Stimulated activated CD8-positive, alpha-beta memory T cell treated with anti-CD3 and anti-CD28 coated beads, Interleukin-12 subunit alpha, Interleukin-12 subunit beta, amount 100 ng/mL, for 24 hours (primary cell): ENCODE data around the gene TMEM208.

Experiments used
- DNase-seq: peaks from one replicate; pipeline ENCODE4 v3.0.0-alpha.2; 2020; ENCODE audit errors: extremely low read depth

TMEM208 gene

DNA sequence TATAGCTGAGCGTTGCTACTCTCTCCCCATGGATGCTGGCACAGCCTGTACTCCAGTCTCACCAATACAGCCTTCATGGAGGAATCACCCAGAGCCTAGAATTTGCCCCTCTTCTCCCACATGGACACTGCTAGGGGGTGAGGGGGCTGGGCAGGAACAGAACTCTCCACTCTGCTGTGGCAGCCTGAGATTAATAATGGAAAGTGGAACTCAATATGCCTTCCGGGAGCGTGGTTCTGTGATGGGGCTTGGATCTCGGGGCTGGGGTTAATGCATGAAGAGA, 23.1 kb downstream of the TMEM208 start:
- DNase-seq = no peak

DNA sequence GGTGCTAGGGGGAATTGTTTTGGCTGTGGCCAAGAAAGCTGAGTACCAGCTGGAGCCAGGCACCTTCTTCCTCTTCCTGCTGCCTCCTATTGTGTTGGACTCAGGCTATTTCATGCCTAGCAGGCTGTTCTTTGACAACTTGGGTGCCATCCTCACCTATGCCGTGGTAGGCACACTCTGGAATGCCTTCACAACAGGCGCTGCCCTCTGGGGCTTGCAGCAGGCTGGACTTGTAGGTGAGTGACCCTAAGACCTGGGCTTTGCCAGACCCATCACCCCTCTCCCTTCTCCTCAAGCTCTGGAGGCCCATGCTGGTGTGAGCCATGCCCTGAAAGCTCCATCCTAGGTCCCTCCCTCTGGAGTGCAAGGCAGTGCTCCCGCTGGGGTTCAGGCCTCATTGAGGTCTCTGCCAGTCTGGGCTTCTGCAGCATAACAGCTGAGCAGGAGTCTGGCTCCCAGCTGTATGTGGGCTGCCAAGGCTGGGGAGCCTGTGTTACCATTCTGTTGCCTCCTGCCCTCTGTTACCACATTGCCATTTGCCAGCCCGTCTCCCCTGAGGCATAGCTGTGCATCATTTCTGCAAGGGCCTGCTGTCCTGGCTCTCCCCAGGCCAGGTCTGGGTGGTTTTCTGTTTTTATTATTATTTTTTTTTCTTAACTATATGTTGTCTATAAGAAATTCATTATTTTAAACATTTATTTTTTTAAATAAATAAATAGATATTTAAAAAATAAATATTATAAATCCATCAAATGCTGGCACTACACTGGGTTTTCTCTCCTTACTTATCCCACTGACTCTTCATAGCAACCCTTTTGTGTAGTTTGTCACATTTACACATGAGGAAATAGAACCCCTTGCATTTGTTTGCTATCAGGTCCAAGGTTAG, 25.9 kb downstream of the TMEM208 start:
- DNase-seq = no peak

DNA sequence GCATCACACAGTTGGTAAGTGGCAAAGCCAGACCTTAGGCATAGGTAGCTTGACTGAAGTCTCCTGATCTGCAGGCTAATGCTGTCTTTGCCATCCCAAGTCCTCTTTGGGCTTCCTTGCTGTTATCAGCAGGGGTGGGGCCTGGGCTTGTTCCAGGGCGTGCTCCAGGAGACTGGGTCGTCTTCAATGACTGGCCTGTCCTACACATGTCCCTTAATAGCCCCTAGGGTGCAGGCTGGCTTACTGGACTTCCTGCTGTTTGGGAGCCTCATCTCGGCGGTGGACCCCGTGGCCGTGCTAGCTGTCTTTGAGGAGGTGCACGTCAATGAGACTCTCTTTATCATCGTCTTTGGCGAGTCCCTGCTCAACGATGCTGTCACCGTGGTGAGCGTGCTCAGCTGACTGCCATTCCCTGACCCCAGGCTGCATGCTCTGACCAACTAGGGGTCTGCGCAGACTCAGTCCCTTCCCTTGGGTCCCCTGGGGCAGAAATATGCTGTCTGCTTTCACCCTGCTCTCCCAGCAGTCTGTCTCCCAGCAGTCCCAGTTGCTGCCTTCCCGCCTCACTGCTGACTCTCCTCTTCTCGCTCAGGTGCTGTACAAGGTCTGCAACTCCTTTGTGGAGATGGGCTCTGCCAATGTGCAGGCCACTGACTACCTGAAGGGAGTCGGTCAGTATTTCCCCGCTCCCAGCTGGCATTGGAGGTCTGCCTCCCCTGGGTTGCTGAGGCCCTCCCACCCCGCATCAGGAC, 28.0 kb downstream of the TMEM208 start:
- no peak for DNase-seq

DNA sequence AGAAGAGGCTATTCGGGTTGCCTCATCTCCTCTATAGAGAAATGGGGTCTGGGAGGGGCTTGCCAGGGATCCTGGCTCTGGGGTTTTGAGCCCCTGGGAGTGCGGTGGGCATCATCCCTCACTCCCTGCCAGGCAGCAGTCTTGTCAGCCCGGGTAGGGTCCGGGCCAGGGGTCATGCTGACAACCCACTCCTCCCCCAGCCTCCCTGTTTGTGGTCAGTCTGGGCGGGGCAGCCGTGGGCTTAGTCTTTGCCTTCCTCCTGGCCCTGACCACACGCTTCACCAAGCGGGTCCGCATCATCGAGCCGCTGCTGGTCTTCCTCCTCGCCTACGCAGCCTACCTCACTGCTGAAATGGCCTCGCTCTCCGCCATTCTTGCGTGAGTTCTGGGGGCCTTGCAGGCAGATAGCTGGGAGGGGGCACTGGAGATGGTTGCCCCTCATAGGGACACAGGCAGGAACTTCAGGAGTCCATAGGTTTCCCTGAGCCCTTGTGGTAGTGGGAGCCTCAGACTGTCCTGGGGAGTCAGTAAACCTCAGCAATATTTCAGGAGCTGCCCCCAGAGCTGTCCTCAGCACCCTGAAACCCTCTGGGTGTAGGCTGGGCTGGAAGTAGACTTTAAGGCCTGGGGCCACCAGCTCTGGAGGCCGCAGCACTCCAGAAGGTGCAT, 28.8 kb downstream of the TMEM208 start:
- DNase-seq = no peak

DNA sequence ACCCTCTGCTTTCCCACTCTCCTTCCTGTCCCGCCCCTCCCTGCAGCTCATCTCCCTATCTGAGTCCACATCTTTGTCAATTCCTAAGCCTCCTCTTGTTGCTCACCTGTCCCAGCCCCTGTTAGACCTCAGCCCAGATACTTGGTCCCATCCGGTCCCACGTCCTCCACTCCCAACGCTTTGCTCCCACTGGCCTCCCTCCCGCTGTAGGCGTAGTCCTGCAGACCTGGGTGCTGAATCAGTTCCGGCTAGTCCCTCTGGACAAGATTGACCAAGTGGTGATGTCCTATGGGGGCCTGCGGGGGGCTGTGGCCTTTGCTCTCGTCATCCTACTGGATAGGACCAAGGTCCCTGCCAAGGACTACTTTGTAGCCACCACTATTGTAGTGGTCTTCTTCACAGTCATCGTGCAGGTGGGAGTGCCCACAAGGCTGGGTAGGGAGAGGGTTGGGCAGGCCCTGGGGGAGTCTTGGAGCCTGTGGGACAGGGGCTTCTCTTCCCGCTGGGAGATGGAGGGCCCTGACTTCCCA, 29.8 kb downstream of the TMEM208 start:
- no peak for DNase-seq

DNA sequence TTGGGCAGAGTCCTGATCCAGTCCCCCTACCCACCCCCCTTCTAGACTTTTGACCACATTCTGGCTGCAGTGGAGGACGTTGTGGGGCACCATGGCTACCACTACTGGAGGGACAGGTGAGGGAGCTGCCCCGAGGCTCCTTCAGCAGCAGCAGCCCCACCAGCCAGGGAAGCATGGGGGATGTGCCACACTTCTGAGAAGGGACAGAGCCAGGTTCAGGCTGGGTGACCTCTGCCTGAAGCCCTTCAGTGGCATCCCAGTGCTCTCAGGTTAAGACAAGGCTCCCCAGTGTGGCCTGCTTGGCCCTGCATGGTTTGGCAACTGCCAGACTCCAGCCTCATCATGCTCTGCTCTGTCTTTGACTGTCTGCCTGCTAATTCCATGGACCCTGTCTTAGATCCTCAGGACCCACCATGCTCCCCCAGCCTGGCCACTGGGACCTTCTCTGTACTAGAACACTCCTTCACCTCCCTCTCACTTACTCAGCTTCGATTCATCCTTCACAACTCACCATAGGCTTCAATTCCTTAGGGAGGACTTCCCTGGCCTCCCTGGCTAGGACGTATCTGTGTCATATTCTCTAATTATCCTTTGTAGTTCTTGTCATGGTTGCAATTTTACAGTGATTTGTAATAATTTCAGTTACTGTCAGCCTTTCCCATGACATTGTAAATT, 30.7 kb downstream of the TMEM208 start:
- DNase-seq = no peak

DNA sequence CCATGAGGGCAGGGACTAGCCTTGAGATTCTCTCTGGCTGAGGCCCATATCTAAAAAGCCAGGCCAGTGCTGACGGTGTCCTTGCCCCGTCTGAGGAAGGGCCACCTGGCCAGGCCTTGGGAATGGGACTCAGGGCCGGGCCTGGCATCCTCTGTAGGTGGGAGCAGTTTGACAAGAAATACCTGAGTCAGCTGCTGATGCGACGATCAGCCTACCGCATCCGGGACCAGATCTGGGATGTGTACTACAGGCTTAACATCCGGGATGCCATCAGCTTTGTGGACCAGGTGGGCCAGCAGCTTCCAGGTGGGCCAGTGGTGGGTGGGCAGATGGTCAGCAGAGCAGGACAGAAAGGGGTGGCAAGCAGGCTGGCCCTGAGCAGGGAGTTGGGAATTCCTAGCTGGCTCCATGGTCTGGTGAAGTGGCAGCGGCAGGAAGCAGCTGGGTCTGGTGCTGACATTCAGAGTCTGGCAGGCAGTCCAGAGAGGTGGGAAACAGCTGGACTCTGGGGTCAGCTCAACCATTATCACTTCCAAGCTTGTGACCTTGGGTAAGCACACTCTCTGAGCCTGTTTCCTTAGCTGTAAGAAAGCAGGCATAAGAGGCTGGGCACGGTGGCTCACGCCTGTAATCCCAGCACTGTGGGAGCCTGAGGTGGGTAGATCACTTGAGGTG, 31.4 kb downstream of the TMEM208 start:
- no peak for DNase-seq

DNA sequence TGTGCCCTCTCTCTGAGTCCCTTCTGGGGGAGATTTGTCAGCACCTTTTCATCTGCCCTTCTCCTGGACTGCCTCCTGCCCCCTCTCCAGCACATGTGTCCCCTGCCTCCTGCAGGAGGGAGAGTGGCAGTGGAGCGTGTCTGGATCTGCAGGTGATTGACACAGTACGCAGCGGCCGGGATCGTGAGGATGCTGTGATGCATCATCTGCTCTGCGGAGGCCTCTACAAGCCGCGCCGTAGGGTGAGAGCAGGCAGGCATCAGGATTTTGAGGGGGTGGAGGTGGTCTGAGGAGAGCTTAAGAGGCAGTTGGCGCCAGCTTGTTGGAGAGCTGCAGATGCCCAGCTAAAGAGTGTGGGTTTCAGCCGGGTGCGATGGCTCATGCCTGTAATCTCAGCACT, 32.8 kb downstream of the TMEM208 start:
- no peak for DNase-seq

DNA sequence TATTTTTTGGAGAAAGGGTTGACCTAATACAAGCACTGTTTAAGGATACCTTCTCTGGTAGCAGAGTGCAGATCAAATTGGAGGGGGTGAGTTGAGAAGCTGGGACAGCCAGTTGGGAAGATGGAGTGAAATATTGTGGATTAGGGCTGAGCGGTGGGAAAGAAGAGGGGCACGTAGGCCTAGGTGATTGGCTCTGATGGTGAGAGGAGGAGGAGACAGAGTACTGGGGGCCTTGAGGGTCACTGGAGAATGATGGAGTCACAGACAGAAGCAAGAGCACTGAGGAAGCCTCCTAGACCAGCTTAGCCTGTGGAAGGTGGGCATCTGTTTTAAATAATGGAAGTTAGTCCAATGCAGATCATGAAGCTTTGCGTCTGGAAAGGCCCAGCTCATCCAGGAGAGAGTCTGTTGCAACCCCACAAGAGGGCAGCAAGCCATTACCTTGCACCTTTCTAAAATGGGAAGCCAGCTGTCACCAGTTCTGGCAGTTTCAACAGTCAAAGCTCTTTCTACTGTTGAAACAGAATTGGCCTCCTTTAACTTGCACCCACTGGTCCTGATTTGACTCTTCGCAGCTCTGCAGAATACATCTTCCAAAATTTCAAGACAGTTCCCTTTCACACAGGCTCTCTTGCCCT, 33.6 kb downstream of the TMEM208 start:
- no peak for DNase-seq

DNA sequence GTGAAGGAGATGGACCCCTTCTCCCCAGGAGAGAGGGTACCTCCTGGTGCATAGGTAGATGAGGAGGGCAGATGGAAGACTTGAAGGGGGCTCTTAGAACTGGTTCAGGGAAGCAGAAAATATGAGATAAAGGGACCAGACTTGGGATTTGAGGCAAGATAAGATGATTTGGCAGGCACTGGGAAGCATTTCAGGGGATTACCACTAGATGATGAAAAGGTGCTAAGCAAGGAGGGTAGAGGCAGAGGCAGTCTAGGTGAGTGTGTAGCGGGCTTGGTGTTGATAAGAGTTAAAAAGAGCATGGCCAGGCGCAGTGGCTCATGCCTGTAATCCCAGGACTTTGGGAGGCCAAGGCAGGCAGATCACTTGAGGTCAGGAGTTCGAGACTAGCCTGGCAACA, 36.3 kb downstream of the TMEM208 start:
- DNase-seq = no peak

DNA sequence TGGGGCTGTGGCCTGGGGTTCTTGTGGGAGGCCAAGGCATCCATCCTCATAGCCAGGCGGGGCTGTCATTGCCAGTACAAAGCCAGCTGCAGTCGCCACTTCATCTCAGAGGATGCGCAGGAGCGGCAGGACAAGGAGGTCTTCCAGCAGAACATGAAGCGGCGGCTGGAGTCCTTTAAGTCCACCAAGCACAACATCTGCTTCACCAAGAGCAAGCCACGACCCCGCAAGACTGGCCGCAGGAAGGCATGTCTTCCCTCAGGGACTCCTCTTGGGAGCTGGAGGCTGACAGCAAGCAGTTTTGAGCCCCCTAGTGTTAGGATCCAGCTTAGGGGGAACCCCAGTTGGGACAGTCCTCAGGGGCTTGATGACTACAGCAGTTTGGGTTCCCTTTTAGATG, 37.3 kb downstream of the TMEM208 start:
- DNase-seq = no peak

DNA sequence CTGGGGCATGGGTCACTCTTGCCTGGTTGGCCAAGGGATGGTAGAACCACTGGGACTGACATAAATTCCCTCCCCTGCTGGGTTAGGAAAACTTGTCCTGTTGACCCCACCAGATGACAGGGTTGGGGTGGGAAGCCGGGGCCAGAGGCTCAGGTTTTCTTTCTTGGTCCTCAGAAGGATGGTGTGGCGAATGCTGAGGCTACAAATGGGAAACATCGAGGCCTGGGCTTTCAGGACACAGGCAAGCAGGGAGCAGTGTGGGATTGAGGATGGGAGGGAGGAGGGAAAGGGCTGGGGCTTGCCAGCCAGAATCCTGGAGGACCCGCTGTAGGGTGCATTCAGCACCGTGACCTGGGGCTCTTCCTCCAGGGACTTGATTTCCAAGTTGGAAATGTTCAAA, 37.9 kb downstream of the TMEM208 start:
- no peak for DNase-seq

DNA sequence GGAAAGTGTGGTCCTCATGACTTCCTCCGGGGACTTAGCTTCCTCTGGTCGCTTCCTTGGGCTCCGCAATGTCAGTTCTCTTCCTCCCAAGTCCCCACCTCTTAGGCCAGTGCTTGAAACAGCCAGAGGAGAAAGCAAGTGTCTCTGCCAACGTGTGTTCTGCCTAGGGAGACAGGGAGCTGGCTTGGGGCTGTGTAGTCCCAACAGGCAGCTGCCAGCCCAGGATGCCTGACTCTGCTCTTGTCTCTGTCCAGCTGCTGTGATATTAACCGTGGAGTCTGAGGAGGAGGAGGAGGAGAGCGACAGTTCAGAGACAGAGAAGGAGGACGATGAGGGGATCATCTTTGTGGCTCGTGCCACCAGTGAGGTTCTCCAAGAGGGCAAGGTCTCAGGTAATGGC, 38.9 kb downstream of the TMEM208 start:
- DNase-seq = no peak

DNA sequence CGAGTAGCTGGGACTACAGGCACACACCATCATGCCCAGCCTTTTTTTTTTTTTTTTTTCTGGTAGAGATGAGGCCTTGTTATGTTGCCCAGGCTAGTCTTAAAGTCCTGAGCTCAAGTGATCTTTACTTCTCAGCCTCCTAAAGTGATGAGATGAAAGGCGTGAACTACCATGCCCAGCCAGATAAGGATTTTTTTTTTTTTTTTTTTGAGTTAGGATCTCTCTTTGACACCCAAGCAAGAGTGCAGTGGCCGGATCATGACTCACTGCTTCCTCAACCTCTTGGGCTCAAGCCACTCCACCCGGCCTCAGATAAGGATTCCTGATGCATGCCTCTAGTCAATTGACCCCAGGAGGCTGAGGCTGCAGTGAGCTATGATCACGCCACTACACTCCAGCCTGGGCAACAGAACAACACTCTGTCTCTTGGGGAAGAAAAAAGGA, 41.2 kb downstream of the TMEM208 start:
- DNase-seq = no peak

DNA sequence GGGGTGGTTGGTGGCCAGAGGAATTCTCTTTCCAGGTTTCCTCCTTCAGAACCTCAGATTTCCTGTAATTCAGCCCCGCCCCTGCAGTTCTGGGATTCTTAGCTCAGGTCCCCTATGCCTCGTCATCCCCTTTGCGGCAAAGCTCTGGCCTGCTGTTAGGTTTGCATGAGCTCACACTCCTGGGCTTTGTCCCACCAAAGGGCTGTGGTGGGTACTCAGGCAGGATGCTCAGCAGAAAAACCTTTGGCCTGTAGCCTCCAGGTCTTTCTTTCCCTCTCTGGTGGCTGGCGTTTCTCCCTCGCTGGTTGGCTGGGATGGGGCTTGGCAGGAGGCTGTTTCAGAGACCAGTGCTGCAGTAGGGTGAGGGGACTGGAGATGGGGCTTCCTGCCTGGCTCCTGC, 42.8 kb downstream of the TMEM208 start:
- no peak for DNase-seq

DNA sequence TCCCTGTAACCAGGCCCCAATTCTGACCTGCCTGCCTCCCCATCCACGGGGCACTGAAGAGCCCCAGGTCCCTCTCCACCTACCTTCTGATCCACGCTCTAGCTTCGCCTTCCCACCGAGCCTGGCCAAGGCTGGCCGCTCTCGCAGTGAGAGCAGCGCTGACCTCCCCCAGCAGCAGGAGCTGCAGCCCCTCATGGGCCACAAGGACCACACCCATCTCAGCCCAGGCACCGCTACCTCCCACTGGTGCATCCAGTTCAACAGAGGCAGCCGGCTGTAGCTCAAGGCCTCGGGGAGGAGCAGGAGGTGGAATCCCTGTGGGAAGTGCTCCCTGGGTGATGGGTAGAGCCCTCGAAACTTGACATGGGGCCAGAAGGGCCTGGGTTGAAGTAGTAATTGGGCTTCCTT, 44.0 kb downstream of the TMEM208 start:
- no peak for DNase-seq

DNA sequence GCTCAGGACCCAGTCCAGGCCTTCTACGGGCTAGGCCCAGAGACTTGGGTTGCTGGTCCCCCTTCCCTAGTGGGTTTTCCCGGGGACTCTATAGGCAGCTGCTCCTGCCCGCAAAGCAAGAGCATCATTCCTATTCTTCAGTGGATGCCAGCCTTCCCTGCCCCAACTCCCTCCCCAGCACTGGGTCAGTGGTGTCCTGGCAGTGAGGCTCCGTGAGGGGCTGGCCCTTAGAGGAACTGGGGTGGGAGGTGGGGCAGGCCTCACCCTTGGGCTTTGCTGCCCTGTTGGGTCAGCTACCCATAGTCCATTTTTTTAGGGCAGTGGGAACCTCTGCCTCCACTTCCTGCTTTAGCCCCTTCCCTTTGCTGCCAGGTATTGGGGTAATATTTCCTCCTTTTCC, 44.5 kb downstream of the TMEM208 start:
- no peak for DNase-seq

DNA sequence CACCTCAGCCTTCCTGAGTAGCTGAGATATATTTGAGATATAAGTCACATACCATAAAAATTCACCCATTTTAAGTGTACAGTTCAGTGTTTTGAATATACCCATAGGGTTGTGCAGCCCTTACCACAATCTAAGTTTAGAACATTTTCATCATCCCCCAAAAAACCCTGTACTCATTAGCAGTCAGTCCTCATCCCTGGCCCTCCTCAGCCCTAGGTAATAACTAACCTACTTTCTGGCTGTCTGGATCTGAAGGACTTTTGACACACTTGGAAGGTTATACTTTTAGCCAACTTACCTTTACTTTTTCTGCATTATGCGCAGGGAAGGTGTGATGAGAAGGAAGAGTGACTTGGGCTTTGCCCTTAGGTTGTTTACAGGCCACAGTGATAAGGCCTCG, 48.4 kb downstream of the TMEM208 start:
- DNase-seq = no peak

DNA sequence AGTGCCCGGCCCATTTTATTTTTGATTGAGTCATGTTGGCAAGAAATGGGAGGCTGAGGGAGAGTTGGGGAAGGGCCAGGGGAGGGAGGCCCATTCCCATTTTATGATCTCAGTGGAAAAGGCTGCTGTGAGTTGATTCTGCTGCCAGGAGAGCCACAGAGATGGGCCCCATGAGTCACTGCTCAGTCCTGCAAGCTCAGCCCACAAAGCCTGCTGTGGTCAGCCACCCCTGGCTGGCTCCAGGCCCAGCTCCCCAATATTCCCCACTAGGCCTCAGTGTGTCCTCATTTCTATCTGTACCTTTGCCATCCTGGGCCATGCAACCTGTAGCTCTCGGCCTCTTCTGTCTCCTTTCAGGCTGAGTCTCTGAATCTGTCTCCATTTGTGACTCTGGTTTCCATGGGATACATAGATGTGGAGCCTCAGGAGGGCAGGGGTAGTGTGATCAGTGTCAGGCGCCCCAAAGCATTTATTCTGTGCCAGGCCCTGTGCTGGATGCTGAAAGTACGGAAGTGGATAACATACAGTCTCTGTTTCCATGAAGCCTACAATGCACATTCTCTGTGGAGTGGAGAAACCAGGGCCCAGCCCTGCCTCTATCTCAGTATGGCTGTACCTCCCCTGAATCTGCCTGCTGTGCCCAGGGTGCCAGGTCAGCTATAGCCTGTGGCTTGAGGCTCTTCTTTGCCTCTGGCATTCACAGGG, 50.5 kb downstream of the TMEM208 start:
- DNase-seq = no peak
